Mesendoderm (in vitro differentiated cells): Measurements from ENCODE around the gene SCAMP1.
A peak's percentile ranks its signal among the peaks of the same experiment; 100 is the strongest.

Experiments used
- DNase-seq: peaks from one replicate; pipeline ENCODE4 v3.0.0; 2013
- H2AK5ac ChIP-seq: 2 replicates; pipeline ENCODE4 v1.6.1; 2013; ENCODE audit warnings: low read length, inconsistent platforms
- H2BK120ac ChIP-seq: 2 replicates; pipeline ENCODE4 v1.6.1; 2013; ENCODE audit warnings: low read depth, mild to moderate bottlenecking, low read length, moderate library complexity, mixed read lengths
- H2BK15ac ChIP-seq: replicated peaks from 2 replicates; pipeline ENCODE4 v1.6.1; 2013; ENCODE audit warnings: low read depth, mild to moderate bottlenecking, moderate library complexity
- H2BK5ac ChIP-seq: 2 replicates; pipeline ENCODE4 v1.6.1; 2013; ENCODE audit warnings: low read length, inconsistent platforms
- H3K18ac ChIP-seq: 2 replicates; pipeline ENCODE4 v1.6.1; 2013; ENCODE audit warnings: mild to moderate bottlenecking, low read length, mixed read lengths
- H3K23ac ChIP-seq: one replicate; pipeline ENCODE4 v1.6.1; 2013; ENCODE audit warnings: low read length
- H3K27ac ChIP-seq: 2 replicates; pipeline ENCODE4 v1.5.1; 2013; ENCODE audit warnings: low read depth, mild to moderate bottlenecking, inconsistent platforms, low read length, moderate library complexity
- H3K27me3 ChIP-seq: 2 replicates; pipeline ENCODE4 v1.6.1; 2013; ENCODE audit warnings: low read length, control low read depth, mild to moderate bottlenecking, inconsistent platforms; ENCODE audit not compliant: insufficient read depth, poor library complexity
- H3K36me3 ChIP-seq: 2 replicates; pipeline ENCODE4 v1.6.1; 2013; ENCODE audit warnings: low read length, inconsistent platforms; ENCODE audit not compliant: control insufficient read depth, insufficient read depth
- H3K4ac ChIP-seq: one replicate; pipeline ENCODE4 v1.6.1; 2013; ENCODE audit warnings: low read depth, mild to moderate bottlenecking, low read length, moderate library complexity
- H3K4me1 ChIP-seq: 2 replicates; pipeline ENCODE4 v1.6.1; 2013; ENCODE audit warnings: low read depth, low read length, inconsistent platforms; ENCODE audit not compliant: control insufficient read depth
- H3K4me2 ChIP-seq: 2 replicates; pipeline ENCODE4 v1.6.1; 2013; ENCODE audit warnings: low read length
- H3K4me3 ChIP-seq: 2 replicates; pipeline ENCODE4 v1.5.1; 2013; ENCODE audit warnings: mild to moderate bottlenecking, low read length
- H3K56ac ChIP-seq: one replicate; pipeline ENCODE4 v1.6.1; 2013; ENCODE audit warnings: low read length
- H3K79me1 ChIP-seq: 2 replicates; pipeline ENCODE4 v1.6.1; 2013; ENCODE audit warnings: low read length, inconsistent platforms
- H3K79me2 ChIP-seq: 2 replicates; pipeline ENCODE4 v1.6.1; 2013; ENCODE audit warnings: mild to moderate bottlenecking, low read length; ENCODE audit not compliant: control insufficient read depth, insufficient read depth
- H3K9ac ChIP-seq: 2 replicates; pipeline ENCODE4 v1.6.1; 2013; ENCODE audit warnings: low read length, inconsistent platforms
- H4K5ac ChIP-seq: one replicate; pipeline ENCODE4 v1.6.1; 2013; ENCODE audit warnings: low read length
- H4K8ac ChIP-seq: one replicate; pipeline ENCODE4 v1.6.1; 2013; ENCODE audit warnings: low read depth, mild to moderate bottlenecking, control low read depth, low read length, moderate library complexity
- WGBS: extraction: QIAGEN DNeasy Blood & Tissue Kit; methylation state at CpG from one replicate; pipeline ENCODE4 v1.1.7; 2013; ENCODE audit warnings: low lambda C conversion rate, missing lambda C conversion rate; ENCODE audit not compliant: insufficient coverage; ENCODE audit errors: extremely low coverage; 5-methylcytosine and 5-hydroxymethylcytosine counted together

The SCAMP1 gene

DNA sequence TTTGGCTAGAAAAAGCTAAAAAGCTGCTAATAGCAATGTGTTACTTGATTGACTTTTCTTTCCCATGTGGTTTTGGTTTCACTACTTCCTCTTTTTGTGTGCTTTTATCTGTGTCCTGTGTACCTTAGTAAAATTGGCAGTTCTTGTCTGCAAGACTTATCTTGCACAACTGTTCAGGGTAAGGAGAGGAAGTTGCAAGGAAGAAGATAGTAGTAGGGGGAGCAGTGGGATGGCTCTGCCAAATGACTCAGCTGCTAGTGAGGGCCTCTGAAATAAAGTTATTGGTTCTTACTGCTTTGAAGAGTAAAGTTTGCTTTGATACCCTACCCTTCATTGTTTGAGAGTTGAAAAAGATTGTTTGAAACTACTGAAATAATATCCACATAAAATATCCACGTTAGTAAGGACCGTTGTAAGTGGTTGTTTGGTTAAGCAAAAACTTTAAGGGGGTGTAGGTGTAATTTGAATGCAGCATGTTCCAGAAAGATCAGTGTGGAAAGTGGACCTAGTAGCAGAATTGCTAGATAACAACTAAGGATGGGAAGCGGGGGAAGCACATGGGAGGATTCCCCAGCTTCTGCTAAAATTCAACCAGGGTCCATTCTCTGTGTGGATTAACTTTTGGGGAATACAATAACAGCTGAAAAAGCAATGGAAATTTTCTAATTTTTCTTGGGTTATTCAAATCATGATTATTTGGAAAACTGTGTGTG is 123.5 kb downstream of the SCAMP1 start:
- Histone ChIP-seq H3K36me3 (peaks cover 2% of the 10 kb centered on the region), H3K56ac (no peak overlapping the region), H3K4me3 (no peak overlapping the region), H3K18ac (no peak overlapping the region), H3K23ac (no peak overlapping the region), H4K8ac (no peak overlapping the region), H4K5ac (no peak overlapping the region), H2AK5ac (no peak overlapping the region), H3K27me3 (no peaks in the 10 kb centered on the region), H2BK5ac (no peak overlapping the region), H3K4me2 (no peak overlapping the region), H3K79me2 (no peaks in the 10 kb centered on the region), H3K9ac (no peak overlapping the region), H2BK15ac (no peak overlapping the region), H3K4ac (no peak overlapping the region), H3K4me1 (no peaks in the 10 kb centered on the region), H2BK120ac (no peak overlapping the region), H3K79me1 (no peaks in the 10 kb centered on the region), H3K27ac (no peak overlapping the region)
- no peak for DNase-seq
- WGBS: no CpG with 5 or more reads among the region's 3 CpGs

DNA sequence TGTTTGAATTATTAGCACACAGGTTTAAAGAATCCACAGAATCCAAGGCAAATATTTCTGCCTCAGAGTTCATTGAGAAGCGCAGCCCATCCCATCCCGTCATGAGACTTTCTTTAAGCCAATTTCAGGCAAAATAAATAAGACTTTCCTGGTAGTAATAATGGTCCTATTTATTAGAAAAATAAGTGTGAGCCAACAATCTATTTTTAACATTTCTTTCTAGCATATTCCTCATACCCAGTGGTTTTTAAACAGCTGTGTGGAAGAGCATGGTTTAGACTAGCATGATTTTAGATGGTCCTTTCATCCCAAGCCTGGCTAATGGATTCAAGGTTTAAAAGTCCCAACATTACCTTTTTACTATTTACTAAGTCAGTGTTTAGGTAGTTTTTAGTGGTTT is 125.8 kb downstream of the SCAMP1 start:
- peaks cover 2% of the 10 kb centered on the region for H3K36me3 ChIP-seq
- no peak overlapping the region for H3K23ac ChIP-seq
- no CpG with 5 or more reads among the region's 2 CpGs for WGBS

GRCh38 chr5:78487846-78488245 is 127.4 kb downstream of the SCAMP1 start:
- no peak for DNase-seq
- Histone ChIP-seq H3K4me2 (no peak overlapping the region), H3K9ac (no peak overlapping the region), H3K79me2 (no peaks in the 10 kb centered on the region), H2BK15ac (no peak overlapping the region), H3K4me3 (no peak overlapping the region), H2AK5ac (no peak overlapping the region), H3K4me1 (no peaks in the 10 kb centered on the region), H3K27me3 (no peaks in the 10 kb centered on the region), H2BK5ac (no peak overlapping the region), H3K27ac (no peak overlapping the region), H2BK120ac (no peak overlapping the region), H3K56ac (no peak overlapping the region), H3K18ac (no peak overlapping the region), H4K5ac (no peak overlapping the region), H3K79me1 (peaks cover 1% of the 10 kb centered on the region), H3K23ac (no peak overlapping the region), H4K8ac (no peak overlapping the region), H3K36me3 (peaks cover 2% of the 10 kb centered on the region), H3K4ac (no peak overlapping the region)
- WGBS: no CpG with 5 or more reads among the region's 4 CpGs

More for the DNA sequence above, 125.8 kb downstream of the SCAMP1 start:
- no peaks in the 10 kb centered on the region for H3K4me1 ChIP-seq
- H3K4ac ChIP-seq: no peak overlapping the region
- H2BK120ac ChIP-seq: no peak overlapping the region
- H2AK5ac ChIP-seq: no peak overlapping the region
- H4K5ac ChIP-seq: no peak overlapping the region
- DNase-seq: no peak
- H2BK5ac ChIP-seq: no peak overlapping the region
- H3K79me2 ChIP-seq: no peaks in the 10 kb centered on the region
- H3K9ac ChIP-seq: no peak overlapping the region
- no peaks in the 10 kb centered on the region for H3K79me1 ChIP-seq
- no peaks in the 10 kb centered on the region for H3K27me3 ChIP-seq
- no peak overlapping the region for H4K8ac ChIP-seq
- H2BK15ac ChIP-seq: no peak overlapping the region
- H3K27ac ChIP-seq: no peak overlapping the region
- no peak overlapping the region for H3K4me2 ChIP-seq
- no peak overlapping the region for H3K18ac ChIP-seq
- H3K4me3 ChIP-seq: no peak overlapping the region
- no peak overlapping the region for H3K56ac ChIP-seq

DNA sequence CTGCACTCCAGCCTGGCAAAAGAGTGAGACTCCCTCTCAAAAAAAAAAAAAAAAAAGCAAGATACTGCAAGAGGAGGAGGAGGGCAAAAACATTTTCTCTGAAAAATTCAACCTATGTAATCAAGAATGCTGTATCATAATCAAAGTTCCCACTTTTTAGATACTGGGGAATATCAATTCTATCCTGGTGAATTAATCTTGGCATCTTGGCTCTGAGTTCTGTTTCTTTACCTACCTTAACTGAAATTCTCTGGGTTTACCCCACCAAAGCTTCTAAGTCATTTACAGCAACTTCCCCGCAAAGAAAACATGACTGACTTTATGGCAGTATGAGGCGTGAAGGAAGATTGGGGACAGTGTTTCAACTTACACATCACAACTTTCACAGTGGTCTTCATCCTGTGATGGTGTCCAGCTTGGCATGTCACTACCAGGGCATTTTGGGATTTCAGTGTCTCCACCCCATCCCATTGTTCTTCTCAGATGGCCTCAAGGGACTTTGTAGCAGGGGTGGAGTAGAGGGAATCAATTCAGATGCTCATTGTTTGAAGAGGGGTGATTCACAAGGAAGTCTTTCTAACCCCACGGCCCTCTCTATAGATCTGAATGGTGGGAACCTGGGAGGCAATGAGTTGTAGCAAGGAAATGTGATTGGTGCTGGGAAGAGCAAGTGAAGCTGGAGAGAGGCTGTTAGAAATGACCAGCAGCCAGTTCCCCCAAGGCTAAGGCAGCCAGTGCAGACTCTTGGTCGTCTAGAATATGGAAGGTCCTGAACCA is 130.5 kb downstream of the SCAMP1 start:
- peaks cover 2% of the 10 kb centered on the region for H3K36me3 ChIP-seq
- H2BK120ac ChIP-seq: no peak overlapping the region
- no peak overlapping the region for H3K4ac ChIP-seq
- H3K18ac ChIP-seq: no peak overlapping the region
- peaks cover 4% of the 10 kb centered on the region for H3K79me2 ChIP-seq
- H3K27ac ChIP-seq: no peak overlapping the region
- H2BK15ac ChIP-seq: no peak overlapping the region
- no peak overlapping the region for H4K8ac ChIP-seq
- no peak overlapping the region for H4K5ac ChIP-seq
- H3K56ac ChIP-seq: no peak overlapping the region
- no peak overlapping the region for H3K9ac ChIP-seq
- H3K4me2 ChIP-seq: no peak overlapping the region
- peak; percentile 61 for DNase-seq
- peaks cover 6% of the 10 kb centered on the region for H3K79me1 ChIP-seq
- H3K27me3 ChIP-seq: no peaks in the 10 kb centered on the region
- WGBS: no CpG with 5 or more reads among the region's 4 CpGs
- no peak overlapping the region for H3K23ac ChIP-seq
- H2BK5ac ChIP-seq: no peak overlapping the region
- peaks cover 7% of the 10 kb centered on the region for H3K4me1 ChIP-seq
- no peak overlapping the region for H2AK5ac ChIP-seq
- no peak overlapping the region for H3K4me3 ChIP-seq

DNA sequence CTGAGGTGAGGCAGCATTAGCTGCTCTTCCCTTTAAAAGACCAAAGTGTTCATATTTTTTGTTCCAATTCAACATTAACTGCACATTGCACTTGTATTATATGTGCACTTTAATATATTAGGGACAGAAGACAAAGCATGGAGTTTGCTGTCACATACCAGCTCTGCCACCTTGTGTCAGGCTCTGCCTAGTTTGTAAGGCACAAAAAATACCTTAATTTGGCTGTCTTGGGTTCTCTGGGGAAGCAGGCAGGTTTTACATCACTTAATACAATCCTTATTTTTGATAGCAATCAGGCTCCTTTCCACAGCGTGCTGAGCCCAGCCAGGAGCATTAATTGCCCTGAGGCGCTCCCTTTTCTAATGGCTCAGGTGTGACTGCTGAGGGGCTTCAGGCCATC is 131.8 kb downstream of the SCAMP1 start:
- no peak overlapping the region for H2AK5ac ChIP-seq
- no peak overlapping the region for H3K18ac ChIP-seq
- peaks cover 4% of the 10 kb centered on the region for H3K79me2 ChIP-seq

More for the DNA sequence above, 131.8 kb downstream of the SCAMP1 start:
- H3K4me3 ChIP-seq: no peak overlapping the region
- H3K56ac ChIP-seq: no peak overlapping the region
- H2BK5ac ChIP-seq: no peak overlapping the region
- peaks cover 14% of the 10 kb centered on the region for H3K79me1 ChIP-seq
- no peak overlapping the region for H2BK15ac ChIP-seq
- no peak overlapping the region for H3K4me2 ChIP-seq
- no peak for DNase-seq
- H3K4ac ChIP-seq: no peak overlapping the region
- H3K27me3 ChIP-seq: no peaks in the 10 kb centered on the region
- H4K5ac ChIP-seq: no peak overlapping the region
- H3K4me1 ChIP-seq: peaks cover 14% of the 10 kb centered on the region
- no peak overlapping the region for H3K27ac ChIP-seq
- H3K9ac ChIP-seq: no peak overlapping the region
- H3K23ac ChIP-seq: no peak overlapping the region
- H2BK120ac ChIP-seq: no peak overlapping the region
- peaks cover 2% of the 10 kb centered on the region for H3K36me3 ChIP-seq
- no peak overlapping the region for H4K8ac ChIP-seq
- WGBS: no CpG with 5 or more reads among the region's 2 CpGs
